CD14-positive monocyte (primary cell): ENCODE results near the gene ATP8B2. TPM values are rescaled to one million over a fixed set of nuclear protein-coding genes. Genes with fewer than 3 reads are reported as not detected.

Experiments used
- DNase-seq, 3 donors: peaks; one replicate each; pipeline ENCODE4 v3.0.0-alpha.2; 2011 to 2022
- H2AFZ ChIP-seq: 2 replicates; pipeline ENCODE4 v1.6.0; 2012; ENCODE audit warnings: mild to moderate bottlenecking, low read depth, low read length, inconsistent platforms; ENCODE audit not compliant: insufficient read depth, poor library complexity, severe bottlenecking
- H3K27ac ChIP-seq, 2 donors: 1 replicate in 1 of 2; 2 replicates in 1 of 2; pipeline ENCODE4 v1.5.1; 2012 to 2013; ENCODE audit warnings: low read length in 2 of 2, control low read depth in 1 of 2, inconsistent platforms in 1 of 2, low read depth in 1 of 2, mild to moderate bottlenecking in 1 of 2
- H3K27me3 ChIP-seq, 2 donors: one replicate each; pipeline versions ENCODE4 v1.6.0 to v1.6.1; 2011 to 2013; ENCODE audit warnings: low read length in 2 of 2; ENCODE audit not compliant: control insufficient read depth in 2 of 2, insufficient read depth in 2 of 2
- H3K36me3 ChIP-seq, 2 donors: replicated peaks in 1 of 2; 1 replicate in 1 of 2; 2 replicates in 1 of 2; pipeline versions ENCODE4 v1.5.1 to v1.6.1; 2012 to 2013; ENCODE audit warnings: low read length in 2 of 2, control low read depth in 1 of 2, inconsistent platforms in 1 of 2, mild to moderate bottlenecking in 1 of 2; ENCODE audit not compliant: insufficient read depth in 2 of 2, control insufficient read depth in 1 of 2
- H3K4me1 ChIP-seq, 2 donors: 1 replicate in 1 of 2; 2 replicates in 1 of 2; pipeline versions ENCODE4 v1.5.1 to v1.6.1; 2012 to 2013; ENCODE audit warnings: low read length in 2 of 2, control low read depth in 1 of 2, inconsistent platforms in 1 of 2, mild to moderate bottlenecking in 1 of 2, moderate library complexity in 1 of 2; ENCODE audit not compliant: insufficient read depth in 2 of 2, control insufficient read depth in 1 of 2
- H3K4me2 ChIP-seq: replicated peaks from 2 replicates; pipeline ENCODE3; 2012; ENCODE audit warnings: low read length, moderate library complexity, mild to moderate bottlenecking; ENCODE audit not compliant: poor library complexity, severe bottlenecking; ENCODE audit errors: extremely low read depth
- H3K4me3 ChIP-seq, 3 experiments: fragments of 200-600 bp in 1 of 3; sonication (generic) in 1 of 3; replicated peaks in 1 of 3; 1 replicate in 2 of 3; 2 replicates in 1 of 3; pipeline ENCODE4 v1.5.1; 2011 to 2013; ENCODE audit warnings: low read length in 3 of 3, mild to moderate bottlenecking in 3 of 3, control low read depth in 2 of 3, low read depth in 2 of 3, inconsistent platforms in 1 of 3, moderate library complexity in 1 of 3
- H3K79me2 ChIP-seq: 2 replicates; pipeline ENCODE4 v1.6.0; 2012; ENCODE audit warnings: mild to moderate bottlenecking, control low read depth, inconsistent platforms, low read length, moderate library complexity; ENCODE audit not compliant: insufficient read depth
- H3K9ac ChIP-seq: 2 replicates; pipeline ENCODE4 v1.6.0; 2017; ENCODE audit warnings: low read length, mild to moderate bottlenecking; ENCODE audit not compliant: insufficient read depth, poor library complexity, severe bottlenecking
- H3K9me3 ChIP-seq, 2 donors: replicated peaks in 1 of 2; 1 replicate in 1 of 2; 2 replicates in 1 of 2; pipeline versions ENCODE4 v1.5.1 to v1.6.1; 2012 to 2013; ENCODE audit warnings: low read length in 2 of 2, control low read depth in 1 of 2; ENCODE audit not compliant: control insufficient read depth in 1 of 2, insufficient read depth in 1 of 2
- H4K20me1 ChIP-seq: 2 replicates; pipeline ENCODE4 v1.6.0; 2012; ENCODE audit warnings: mild to moderate bottlenecking, low read length, control low read depth, moderate library complexity; ENCODE audit not compliant: insufficient read depth
- H3K27ac Mint-ChIP-seq, 7 donors: one replicate each; pipeline ENCODE4 v1.8.0; 2020; ENCODE audit warnings: mild to moderate bottlenecking in 7 of 7, mixed read lengths in 7 of 7, moderate library complexity in 6 of 7, inconsistent platforms in 2 of 7
- H3K27me3 Mint-ChIP-seq, 3 donors: one replicate each; pipeline ENCODE4 v1.8.0; 2021 to 2022; ENCODE audit warnings: low read depth in 3 of 3, mild to moderate bottlenecking in 3 of 3, mixed read lengths in 3 of 3, moderate library complexity in 3 of 3, inconsistent platforms in 1 of 3
- H3K36me3 Mint-ChIP-seq, 2 donors: one replicate each; pipeline ENCODE4 v1.8.0; 2020; ENCODE audit warnings: mixed read lengths in 2 of 2, inconsistent platforms in 1 of 2, mild to moderate bottlenecking in 1 of 2
- H3K4me1 Mint-ChIP-seq: one replicate; pipeline ENCODE4 v1.8.0; 2020; ENCODE audit warnings: mild to moderate bottlenecking, mixed read lengths
- H3K4me3 Mint-ChIP-seq, 2 donors: one replicate each; pipeline ENCODE4 v1.8.0; 2020; ENCODE audit warnings: mild to moderate bottlenecking in 2 of 2, mixed read lengths in 2 of 2, moderate library complexity in 1 of 2
- H3K9me3 Mint-ChIP-seq, 7 donors: one replicate each; pipeline ENCODE4 v1.8.0; 2020 to 2022; ENCODE audit warnings: mixed read lengths in 7 of 7, mild to moderate bottlenecking in 6 of 7, moderate library complexity in 6 of 7, inconsistent platforms in 2 of 7
- CTCF ChIP-seq: fragments of 200-600 bp; IDR thresholded peaks from one replicate; pipeline ENCODE4 v1.8.0; 2022; ENCODE audit warnings: antibody characterized with exemption, mild to moderate bottlenecking
- WGBS: methylation state at CpG from one replicate; pipeline ENCODE4 v1.1.5; 2013; ENCODE audit warnings: missing lambda C conversion rate; ENCODE audit not compliant: insufficient coverage; 5-methylcytosine and 5-hydroxymethylcytosine counted together
- intact Hi-C, 2 donors: fragments of 100-400 bp; cut with micrococcal nuclease; formaldehyde crosslinking; loops; one replicate each; pipeline versions ENCODE4 v1.15.0 to v1.15.1; 2023
- polyA plus RNA-seq, 3 donors: library from polyadenylated mRNA; depleted of rRNA in 1 of 3; unstranded in 2 of 3; stranded (reverse) in 1 of 3; fragments of 300-500 nt in 2 of 3; fragments of >200 nt in 1 of 3; fragmentation: Illumina TruSeq in 2 of 3; gene quantifications; 1 replicate in 2 of 3; 2 replicates in 1 of 3; pipeline ENCODE4 v1.2.3, GENCODE V29; 2012 to 2021

The ATP8B2 gene
- polyA plus RNA-seq, 3 donors = 0.46 to 2.2 (median 0.98) TPM

GRCh38 chr1:154329551-154330131 lies 4.3 kb downstream of the ATP8B2 start:
- Histone ChIP-seq H3K9ac (no peak overlapping the region), H2AFZ (no peak overlapping the region), H3K27ac (no peak overlapping the region), H3K4me3 (no peak overlapping the region), H3K79me2 (no peaks in the 10 kb centered on the region), H3K4me1 (peaks cover 33 to 45% of the 10 kb centered on the region in 2 donors), H3K36me3 (no peaks in the 10 kb centered on the region), H4K20me1 (peaks cover 3% of the 10 kb centered on the region), H3K9me3 (no peaks in the 10 kb centered on the region), H3K27me3 (peaks cover 2 to 33% of the 10 kb centered on the region in 2 donors), H3K4me2 (no peak overlapping the region)
- TF ChIP-seq CTCF = no peak
- Mint-ChIP-seq H3K27me3 (peaks cover 45 to 51% (median 45%) of the 10 kb centered on the region in 3 donors), H3K27ac (peak overlapping the region in 1 of 7 donors; percentile 26), H3K36me3 (peaks cover 3 to 10% of the 10 kb centered on the region in 2 donors), H3K4me1 (peaks cover 62% of the 10 kb centered on the region), H3K9me3 (peaks cover 0 to 10% (median 2%) of the 10 kb centered on the region in 7 donors), H3K4me3 (peak overlapping the region in 1 of 2 donors; percentile 71)
- intact Hi-C loops = loop anchor here in 1 of 2 donors (5.0 to 10.0 kb wide), 2 partner anchors 78 to 145 kb away; partner anchors contain the start of gene IL6R
- WGBS = 79% methylated on average over 2 of the region's 7 CpGs
- DNase-seq = no peak

- Histone ChIP-seq H3K27me3 (peaks cover 2 to 33% of the 10 kb centered on the region in 2 donors), H3K4me2 (no peak overlapping the region), H3K36me3 (no peaks in the 10 kb centered on the region), H3K27ac (no peak overlapping the region), H3K9me3 (no peaks in the 10 kb centered on the region), H2AFZ (no peak overlapping the region), H3K79me2 (no peaks in the 10 kb centered on the region), H3K9ac (no peak overlapping the region), H4K20me1 (peaks cover 3% of the 10 kb centered on the region), H3K4me1 (peaks cover 33 to 41% of the 10 kb centered on the region in 2 donors), H3K4me3 (no peak overlapping the region)
- Mint-ChIP-seq H3K4me1 (peaks cover 60% of the 10 kb centered on the region), H3K27me3 (peaks cover 39 to 42% (median 39%) of the 10 kb centered on the region in 3 donors), H3K9me3 (peaks cover 0 to 10% (median 2%) of the 10 kb centered on the region in 7 donors), H3K36me3 (peaks cover 3 to 10% of the 10 kb centered on the region in 2 donors), H3K4me3 (no peak overlapping the region), H3K27ac (no peak overlapping the region)
- intact Hi-C loops = loop anchor here in 1 of 2 donors (10.0 kb wide), 1 partner anchor 144 kb away; no protein-coding TSS in a partner anchor
- no peak for DNase-seq
- TF ChIP-seq CTCF = no peak
Measured at GRCh38 chr1:154330669-154331068, 5.3 kb downstream of the ATP8B2 start.
